ENCODE measurements around the gene CCDC32.

CCDC32 gene

GRCh38 chr15:40523611-40524010 is 41.2 kb downstream of the CCDC32 start:
- Histone ChIP-seq H3K23ac (ENCODE audit: low read length in 2 of 2) (no peak overlapping the region), H3K79me1 (replicated peaks; ENCODE audit: low read length, poor library complexity, severe bottlenecking) (no peaks in the 10 kb centered on the region), H2BK120ac (ENCODE audit: low read depth, low read length) (no peak overlapping the region), H3K9me3 (ENCODE audit: control insufficient read depth, low read length) (no peaks in the 10 kb centered on the region), H3K9ac (ENCODE audit: low read length) (no peak overlapping the region), H4K8ac (ENCODE audit: low read length) (no peak overlapping the region), H3K4me3 (ENCODE audit: insufficient read depth in 1 of 2, low read depth in 1 of 2, low read length in 2 of 2) (no peak overlapping the region), H2BK15ac (ENCODE audit: low read depth, poor library complexity, severe bottlenecking) (no peak overlapping the region), H3K4ac (ENCODE audit: low read depth in 1 of 2, low read length in 2 of 2) (no peak overlapping the region), H2BK5ac (ENCODE audit: low read depth, low read length, poor library complexity, severe bottlenecking) (no peak overlapping the region), H3K18ac (ENCODE audit: low read depth in 1 of 2, low read length in 2 of 2) (no peak overlapping the region), H2AK5ac (ENCODE audit: low read length, severe bottlenecking) (no peak overlapping the region), H4K91ac (ENCODE audit: low read length) (no peak overlapping the region), H2BK12ac (ENCODE audit: low read length in 2 of 2) (no peak overlapping the region), H3K27ac (ENCODE audit: low read length, poor library complexity, severe bottlenecking) (no peak overlapping the region), H2AFZ (ENCODE audit: low read depth, low read length) (no peak overlapping the region), H3K14ac (ENCODE audit: low read length in 2 of 2) (no peak overlapping the region), H3K27me3 (ENCODE audit: control insufficient read depth in 1 of 2, insufficient read depth in 1 of 2, low read length in 2 of 2) (no peaks in the 10 kb centered on the region), H3K4me1 (ENCODE audit: control insufficient read depth, insufficient read depth, low read depth, low read length) (peaks cover 9% of the 10 kb centered on the region), H3K36me3 (ENCODE audit: control insufficient read depth in 1 of 2, insufficient read depth in 2 of 2, low read depth in 1 of 2, low read length in 2 of 2) (peaks cover 0 to 3% of the 10 kb centered on the region in 2 experiments), H3K4me2 (ENCODE audit: low read length, poor library complexity, severe bottlenecking) (no peak overlapping the region)
- no peak for DNase-seq

- Histone ChIP-seq H3K36me3 (ENCODE audit: control insufficient read depth in 1 of 2, insufficient read depth in 2 of 2, low read depth in 1 of 2, low read length in 2 of 2) (no peaks in the 10 kb centered on the region), H2BK12ac (ENCODE audit: low read length in 2 of 2) (no peak overlapping the region), H3K4ac (ENCODE audit: low read depth in 1 of 2, low read length in 2 of 2) (no peak overlapping the region), H3K4me1 (ENCODE audit: control insufficient read depth, insufficient read depth, low read depth, low read length) (peaks cover 12% of the 10 kb centered on the region), H2BK5ac (ENCODE audit: low read depth, low read length, poor library complexity, severe bottlenecking) (no peak overlapping the region), H2AK5ac (ENCODE audit: low read length, severe bottlenecking) (no peak overlapping the region), H2AFZ (ENCODE audit: low read depth, low read length) (no peak overlapping the region), H3K27me3 (ENCODE audit: control insufficient read depth in 1 of 2, insufficient read depth in 1 of 2, low read length in 2 of 2) (peaks cover under 1 to 9% of the 10 kb centered on the region in 2 experiments), H3K27ac (ENCODE audit: low read length, poor library complexity, severe bottlenecking) (no peak overlapping the region), H3K14ac (ENCODE audit: low read length in 2 of 2) (no peak overlapping the region), H4K91ac (ENCODE audit: low read length) (no peak overlapping the region), H2BK120ac (ENCODE audit: low read depth, low read length) (no peak overlapping the region), H3K9me3 (ENCODE audit: control insufficient read depth, low read length) (no peaks in the 10 kb centered on the region), H3K18ac (ENCODE audit: low read depth in 1 of 2, low read length in 2 of 2) (no peak overlapping the region), H2BK15ac (ENCODE audit: low read depth, poor library complexity, severe bottlenecking) (no peak overlapping the region), H3K79me1 (replicated peaks; ENCODE audit: low read length, poor library complexity, severe bottlenecking) (no peaks in the 10 kb centered on the region), H3K23ac (ENCODE audit: low read length in 2 of 2) (no peak overlapping the region), H4K8ac (ENCODE audit: low read length) (no peak overlapping the region), H3K4me3 (ENCODE audit: insufficient read depth in 1 of 2, low read depth in 1 of 2, low read length in 2 of 2) (no peak overlapping the region), H3K9ac (ENCODE audit: low read length) (no peak overlapping the region), H3K4me2 (ENCODE audit: low read length, poor library complexity, severe bottlenecking) (no peak overlapping the region)
- WGBS = 100% methylated on average over 1 of the region's 2 CpGs
- DNase-seq = no peak
Measured at GRCh38 chr15:40516322-40516721, 48.5 kb downstream of the CCDC32 start.

GRCh38 chr15:40513609-40514008 is 51.2 kb downstream of the CCDC32 start:
- Histone ChIP-seq H2AFZ (ENCODE audit: low read depth, low read length) (no peak overlapping the region), H2BK5ac (ENCODE audit: low read depth, low read length, poor library complexity, severe bottlenecking) (no peak overlapping the region), H3K18ac (ENCODE audit: low read depth in 1 of 2, low read length in 2 of 2) (no peak overlapping the region), H3K27me3 (ENCODE audit: control insufficient read depth in 1 of 2, insufficient read depth in 1 of 2, low read length in 2 of 2) (peaks cover 14 to 23% of the 10 kb centered on the region in 2 experiments), H3K14ac (ENCODE audit: low read length in 2 of 2) (no peak overlapping the region), H2BK15ac (ENCODE audit: low read depth, poor library complexity, severe bottlenecking) (no peak overlapping the region), H3K9me3 (ENCODE audit: control insufficient read depth, low read length) (no peaks in the 10 kb centered on the region), H4K8ac (ENCODE audit: low read length) (no peak overlapping the region), H4K91ac (ENCODE audit: low read length) (no peak overlapping the region), H2BK12ac (ENCODE audit: low read length in 2 of 2) (no peak overlapping the region), H3K4me1 (ENCODE audit: control insufficient read depth, insufficient read depth, low read depth, low read length) (peaks cover 12% of the 10 kb centered on the region), H3K4me2 (ENCODE audit: low read length, poor library complexity, severe bottlenecking) (no peak overlapping the region), H3K9ac (ENCODE audit: low read length) (no peak overlapping the region), H2AK5ac (ENCODE audit: low read length, severe bottlenecking) (no peak overlapping the region), H3K4me3 (ENCODE audit: insufficient read depth in 1 of 2, low read depth in 1 of 2, low read length in 2 of 2) (no peak overlapping the region), H3K36me3 (ENCODE audit: control insufficient read depth in 1 of 2, insufficient read depth in 2 of 2, low read depth in 1 of 2, low read length in 2 of 2) (no peaks in the 10 kb centered on the region), H3K23ac (ENCODE audit: low read length in 2 of 2) (no peak overlapping the region), H3K4ac (ENCODE audit: low read depth in 1 of 2, low read length in 2 of 2) (no peak overlapping the region), H2BK120ac (ENCODE audit: low read depth, low read length) (no peak overlapping the region), H3K79me1 (replicated peaks; ENCODE audit: low read length, poor library complexity, severe bottlenecking) (no peaks in the 10 kb centered on the region), H3K27ac (ENCODE audit: low read length, poor library complexity, severe bottlenecking) (no peak overlapping the region)
- DNase-seq = no peak
- 93% methylated on average over 5 of the region's 5 CpGs for WGBS

- WGBS = 95% methylated on average over 2 of the region's 2 CpGs
- Histone ChIP-seq H3K4me1 (ENCODE audit: control insufficient read depth, insufficient read depth, low read depth, low read length) (peaks cover 12% of the 10 kb centered on the region), H3K9ac (ENCODE audit: low read length) (no peak overlapping the region), H3K27ac (ENCODE audit: low read length, poor library complexity, severe bottlenecking) (no peak overlapping the region), H2BK15ac (ENCODE audit: low read depth, poor library complexity, severe bottlenecking) (no peak overlapping the region), H4K91ac (ENCODE audit: low read length) (no peak overlapping the region), H3K36me3 (ENCODE audit: control insufficient read depth in 1 of 2, insufficient read depth in 2 of 2, low read depth in 1 of 2, low read length in 2 of 2) (no peaks in the 10 kb centered on the region), H3K4me3 (ENCODE audit: insufficient read depth in 1 of 2, low read depth in 1 of 2, low read length in 2 of 2) (no peak overlapping the region), H2AFZ (ENCODE audit: low read depth, low read length) (no peak overlapping the region), H3K79me1 (replicated peaks; ENCODE audit: low read length, poor library complexity, severe bottlenecking) (no peaks in the 10 kb centered on the region), H3K9me3 (ENCODE audit: control insufficient read depth, low read length) (no peaks in the 10 kb centered on the region), H4K8ac (ENCODE audit: low read length) (no peak overlapping the region), H3K27me3 (ENCODE audit: control insufficient read depth in 1 of 2, insufficient read depth in 1 of 2, low read length in 2 of 2) (peaks cover 14 to 23% of the 10 kb centered on the region in 2 experiments), H3K4me2 (ENCODE audit: low read length, poor library complexity, severe bottlenecking) (no peak overlapping the region), H2AK5ac (ENCODE audit: low read length, severe bottlenecking) (no peak overlapping the region), H3K14ac (ENCODE audit: low read length in 2 of 2) (no peak overlapping the region), H3K23ac (ENCODE audit: low read length in 2 of 2) (no peak overlapping the region), H2BK120ac (ENCODE audit: low read depth, low read length) (no peak overlapping the region), H3K18ac (ENCODE audit: low read depth in 1 of 2, low read length in 2 of 2) (no peak overlapping the region), H3K4ac (ENCODE audit: low read depth in 1 of 2, low read length in 2 of 2) (no peak overlapping the region), H2BK5ac (ENCODE audit: low read depth, low read length, poor library complexity, severe bottlenecking) (no peak overlapping the region), H2BK12ac (ENCODE audit: low read length in 2 of 2) (no peak overlapping the region)
- no peak for DNase-seq
Measured at GRCh38 chr15:40512440-40512839, 52.4 kb downstream of the CCDC32 start.

Data from mesenchymal stem cell (in vitro differentiated cells and primary cell).